ENCODE results near the gene BRAF. TPM values are rescaled to one million over a fixed set of nuclear protein-coding genes. Genes with fewer than 3 reads are reported as not detected.

BRAF gene
- total RNA-seq, 1 experiment from 2014 or later: 31.3 TPM

DNA sequence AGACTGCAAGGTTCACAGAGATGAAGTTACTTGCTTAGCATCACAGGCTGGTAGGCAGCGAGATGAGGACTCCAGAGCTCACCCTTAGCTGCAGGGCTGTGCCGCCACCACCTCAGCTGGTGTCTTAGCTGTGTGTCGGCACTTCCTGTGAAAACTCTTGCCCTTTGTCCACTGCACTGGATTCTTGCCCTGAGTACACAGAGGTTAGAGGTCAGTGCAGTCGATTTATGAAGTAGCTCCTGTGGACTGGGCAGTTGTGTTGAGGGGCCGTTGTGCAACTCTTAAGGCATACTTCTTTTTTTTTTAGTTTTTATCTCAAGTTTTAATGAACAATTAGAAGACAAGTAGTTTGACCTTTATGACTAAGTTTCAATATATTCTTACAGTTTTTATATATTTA, 217.6 kb downstream of the BRAF start:
- no TSS peak for BruUV-seq (replicated peaks)
- peaks cover 4% of the 10 kb centered on the region for H3K9me3 Mint-ChIP-seq (ENCODE audit: low read depth, unreplicated experiment)
- no peaks in the 10 kb centered on the region for H3K4me1 Mint-ChIP-seq (ENCODE audit: low read depth, unreplicated experiment)
- no peaks in the 10 kb centered on the region for H3K36me3 Mint-ChIP-seq (ENCODE audit: insufficient read depth, unreplicated experiment)
- CTCF ChIA-PET: no interaction called here
- no peaks in the 10 kb centered on the region for H3K27me3 Mint-ChIP-seq (ENCODE audit: unreplicated experiment)
- no peak overlapping the region for H3K4me3 Mint-ChIP-seq (ENCODE audit: low read depth, unreplicated experiment)
- DNase-seq: no peak
- TF ChIP-seq, protein P1, sequence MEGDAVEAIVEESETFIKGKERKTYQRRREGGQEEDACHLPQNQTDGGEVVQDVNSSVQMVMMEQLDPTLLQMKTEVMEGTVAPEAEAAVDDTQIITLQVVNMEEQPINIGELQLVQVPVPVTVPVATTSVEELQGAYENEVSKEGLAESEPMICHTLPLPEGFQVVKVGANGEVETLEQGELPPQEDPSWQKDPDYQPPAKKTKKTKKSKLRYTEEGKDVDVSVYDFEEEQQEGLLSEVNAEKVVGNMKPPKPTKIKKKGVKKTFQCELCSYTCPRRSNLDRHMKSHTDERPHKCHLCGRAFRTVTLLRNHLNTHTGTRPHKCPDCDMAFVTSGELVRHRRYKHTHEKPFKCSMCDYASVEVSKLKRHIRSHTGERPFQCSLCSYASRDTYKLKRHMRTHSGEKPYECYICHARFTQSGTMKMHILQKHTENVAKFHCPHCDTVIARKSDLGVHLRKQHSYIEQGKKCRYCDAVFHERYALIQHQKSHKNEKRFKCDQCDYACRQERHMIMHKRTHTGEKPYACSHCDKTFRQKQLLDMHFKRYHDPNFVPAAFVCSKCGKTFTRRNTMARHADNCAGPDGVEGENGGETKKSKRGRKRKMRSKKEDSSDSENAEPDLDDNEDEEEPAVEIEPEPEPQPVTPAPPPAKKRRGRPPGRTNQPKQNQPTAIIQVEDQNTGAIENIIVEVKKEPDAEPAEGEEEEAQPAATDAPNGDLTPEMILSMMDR (IDR thresholded peaks at IDR 0.05; ENCODE audit: unreplicated experiment): no peak
- intact Hi-C loops (cut with micrococcal nuclease; ENCODE audit: unreplicated experiment): no loop called here
- no peak overlapping the region for H3K27ac Mint-ChIP-seq (ENCODE audit: unreplicated experiment)

DNA sequence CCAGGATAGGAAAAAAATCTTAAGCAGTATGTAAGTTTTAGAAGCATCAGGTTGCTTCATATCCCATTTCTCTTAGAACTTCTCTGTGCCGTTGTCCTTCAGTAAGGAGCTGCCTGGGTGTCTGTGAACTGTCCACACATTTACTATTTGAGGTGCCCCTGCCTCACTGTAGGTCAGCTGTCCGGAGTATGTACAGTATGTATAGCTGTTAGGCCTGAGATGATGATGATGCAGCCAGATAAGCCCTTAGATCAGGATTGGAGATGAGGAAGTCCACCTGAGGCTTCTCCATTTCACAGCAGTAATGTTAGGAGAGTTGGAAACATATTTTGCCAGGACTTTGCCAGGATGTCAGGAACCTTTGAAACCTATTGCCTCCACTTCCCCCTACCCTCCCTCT, 220.5 kb downstream of the BRAF start:
- Mint-ChIP-seq H3K9me3 (ENCODE audit: low read depth, unreplicated experiment) (no peaks in the 10 kb centered on the region), H3K4me3 (ENCODE audit: low read depth, unreplicated experiment) (no peak overlapping the region), H3K4me1 (ENCODE audit: low read depth, unreplicated experiment) (peaks cover 8% of the 10 kb centered on the region), H3K27ac (ENCODE audit: unreplicated experiment) (no peak overlapping the region), H3K27me3 (ENCODE audit: unreplicated experiment) (no peaks in the 10 kb centered on the region), H3K36me3 (ENCODE audit: insufficient read depth, unreplicated experiment) (no peaks in the 10 kb centered on the region)
- intact Hi-C loops (cut with micrococcal nuclease; ENCODE audit: unreplicated experiment): no loop called here
- DNase-seq: no peak
- TF ChIP-seq, protein P1 (IDR thresholded peaks at IDR 0.05; ENCODE audit: unreplicated experiment): no peak
- CTCF ChIA-PET: no interaction called here
- no TSS peak for BruUV-seq (replicated peaks)

DNA sequence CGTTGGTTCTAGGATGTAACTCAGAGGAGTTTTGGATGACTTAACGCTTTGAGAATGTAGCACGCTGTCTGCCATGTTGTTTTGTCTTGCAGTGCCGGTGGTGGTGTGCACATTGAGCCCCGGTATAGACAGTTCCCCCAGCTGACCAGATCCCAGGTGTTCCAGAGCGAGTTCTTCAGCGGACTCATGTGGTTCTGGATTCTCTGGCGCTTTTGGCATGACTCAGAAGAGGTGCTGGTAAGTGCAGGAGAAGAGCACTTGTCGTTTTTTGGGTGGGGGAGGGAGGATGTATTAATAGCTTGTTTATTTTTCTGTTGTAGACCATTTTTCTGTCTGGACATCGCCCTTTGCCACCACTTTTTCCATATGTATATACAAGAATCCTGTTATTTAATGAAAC, 222.0 kb downstream of the BRAF start:
- Mint-ChIP-seq H3K36me3 (ENCODE audit: insufficient read depth, unreplicated experiment) (peaks cover 9% of the 10 kb centered on the region), H3K4me3 (ENCODE audit: low read depth, unreplicated experiment) (no peak overlapping the region), H3K9me3 (ENCODE audit: low read depth, unreplicated experiment) (no peaks in the 10 kb centered on the region), H3K4me1 (ENCODE audit: low read depth, unreplicated experiment) (peaks cover 21% of the 10 kb centered on the region), H3K27me3 (ENCODE audit: unreplicated experiment) (no peaks in the 10 kb centered on the region), H3K27ac (ENCODE audit: unreplicated experiment) (no peak overlapping the region)
- CTCF ChIA-PET: interaction anchor here (0.7 kb wide), 1 partner anchor 131 kb away, joined by 8 read pairs; no protein-coding TSS in a partner anchor
- no TSS peak for BruUV-seq (replicated peaks)
- intact Hi-C loops (cut with micrococcal nuclease; ENCODE audit: unreplicated experiment): no loop called here
- TF ChIP-seq, protein P1 (IDR thresholded peaks at IDR 0.05; ENCODE audit: unreplicated experiment): no peak
- DNase-seq: no peak

DNA sequence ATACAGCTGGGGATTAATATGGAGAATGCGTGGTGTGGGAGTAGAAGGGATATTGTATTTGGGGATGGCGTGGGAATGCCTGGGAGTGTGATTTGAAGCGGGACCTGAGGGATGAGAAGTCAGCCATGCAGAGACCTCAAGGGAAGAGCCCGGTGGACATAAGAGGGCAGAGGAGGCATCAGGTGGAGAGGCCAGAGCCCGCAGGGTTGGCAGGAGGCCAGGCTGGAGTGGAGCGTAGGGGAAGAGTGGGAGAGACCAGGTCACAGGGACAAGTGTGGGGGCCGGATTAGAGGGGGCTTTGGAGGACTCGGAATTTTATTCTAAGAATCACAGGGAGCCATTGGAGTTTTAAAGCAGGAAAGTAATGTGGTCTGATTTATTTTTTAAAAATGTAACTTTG, 226.3 kb downstream of the BRAF start:
- no TSS peak for BruUV-seq (replicated peaks)
- H3K27ac Mint-ChIP-seq (ENCODE audit: unreplicated experiment): peak overlapping the region; percentile 95
- peaks cover 32% of the 10 kb centered on the region for H3K36me3 Mint-ChIP-seq (ENCODE audit: insufficient read depth, unreplicated experiment)

More for the DNA sequence above, 226.3 kb downstream of the BRAF start:
- no peaks in the 10 kb centered on the region for H3K9me3 Mint-ChIP-seq (ENCODE audit: low read depth, unreplicated experiment)
- CTCF ChIA-PET: no interaction called here
- DNase-seq: no peak
- TF ChIP-seq, protein P1 (IDR thresholded peaks at IDR 0.05; ENCODE audit: unreplicated experiment): no peak
- H3K4me1 Mint-ChIP-seq (ENCODE audit: low read depth, unreplicated experiment): peaks cover 24% of the 10 kb centered on the region
- H3K4me3 Mint-ChIP-seq (ENCODE audit: low read depth, unreplicated experiment): peak overlapping the region; percentile 98
- no peaks in the 10 kb centered on the region for H3K27me3 Mint-ChIP-seq (ENCODE audit: unreplicated experiment)
- intact Hi-C loops (cut with micrococcal nuclease; ENCODE audit: unreplicated experiment): loop anchor here (10.0 kb wide), 1 partner anchor 226 kb away; the partner anchor contains the start of gene BRAF
